CD4-positive, alpha-beta T cell (primary cell): ENCODE data around the gene COL18A1. TPM values are rescaled to one million over a fixed set of nuclear protein-coding genes. Genes with fewer than 3 reads are reported as not detected.

Experiments used
- ATAC-seq: fragments of 200-7000 bp; cut with Tn5 transposase; one replicate; pipeline ENCODE4 v1.10.0; 2022; ENCODE audit warnings: mild to moderate bottlenecking; ENCODE audit not compliant: poor library complexity
- CTCF ChIA-PET: fragments of 350-600 bp; sonication (Branson Sonifier 250); formaldehyde crosslinking; loops from one replicate; lab custom pipeline; 2021; ENCODE audit warnings: antibody characterized with exemption, inconsistent platforms; lab: Charles Lee
- POLR2A ChIA-PET: fragments of 350-600 bp; sonication (Branson Sonifier 250); formaldehyde crosslinking; loops from one replicate; lab custom pipeline; 2021; ENCODE audit warnings: antibody characterized with exemption, inconsistent platforms; lab: Charles Lee
- DNase-seq, 14 experiments: peaks; one replicate each; pipeline ENCODE4 v3.0.0-alpha.2; 2013 to 2020; ENCODE audit warnings: mixed read lengths in 2 of 14
- H3K27ac ChIP-seq, 2 donors: one replicate each; pipeline versions ENCODE4 v1.5.1 to v1.7.0; 2013; ENCODE audit warnings: low read length in 2 of 2, low read depth in 1 of 2, mild to moderate bottlenecking in 1 of 2
- H3K27me3 ChIP-seq, 2 experiments: 1 replicate in 1 of 2; 2 replicates in 1 of 2; pipeline versions ENCODE4 v1.6.1 to v1.7.0; 2013; ENCODE audit warnings: low read length in 2 of 2, control low read depth in 1 of 2, mild to moderate bottlenecking in 1 of 2, moderate library complexity in 1 of 2; ENCODE audit not compliant: insufficient read depth in 2 of 2, control insufficient read depth in 1 of 2
- H3K36me3 ChIP-seq: one replicate; pipeline ENCODE4 v1.6.1; 2013; ENCODE audit warnings: low read length, control low read depth; ENCODE audit not compliant: insufficient read depth
- H3K4me1 ChIP-seq: one replicate; pipeline ENCODE4 v1.6.1; 2013; ENCODE audit warnings: low read length, control low read depth; ENCODE audit not compliant: insufficient read depth
- H3K4me3 ChIP-seq: one replicate; pipeline ENCODE4 v1.5.1; 2013; ENCODE audit warnings: mild to moderate bottlenecking, low read length, moderate library complexity
- H3K9me3 ChIP-seq, 2 experiments: 1 replicate in 1 of 2; 2 replicates in 1 of 2; pipeline versions ENCODE4 v1.6.1 to v1.7.0; 2013; ENCODE audit warnings: low read length in 2 of 2, mild to moderate bottlenecking in 2 of 2, control low read depth in 1 of 2, moderate library complexity in 1 of 2; ENCODE audit not compliant: control insufficient read depth in 1 of 2, insufficient read depth in 1 of 2
- H3K27ac Mint-ChIP-seq: one replicate; pipeline ENCODE4 v1.8.0; 2020; ENCODE audit warnings: mixed read lengths
- H3K27me3 Mint-ChIP-seq: one replicate; pipeline ENCODE4 v1.8.0; 2021; ENCODE audit warnings: mixed read lengths
- H3K36me3 Mint-ChIP-seq: one replicate; pipeline ENCODE4 v1.8.0; 2021; ENCODE audit warnings: low read depth, mixed read lengths
- H3K4me1 Mint-ChIP-seq: one replicate; pipeline ENCODE4 v1.8.0; 2021; ENCODE audit warnings: low read depth, mixed read lengths
- H3K4me3 Mint-ChIP-seq: one replicate; pipeline ENCODE4 v1.8.0; 2020; ENCODE audit warnings: mild to moderate bottlenecking, mixed read lengths
- H3K9me3 Mint-ChIP-seq: one replicate; pipeline ENCODE4 v1.8.0; 2020; ENCODE audit warnings: mixed read lengths
- CTCF ChIP-seq: fragments of 200-600 bp; IDR thresholded peaks from one replicate; pipeline ENCODE4 v1.8.0; 2022; ENCODE audit warnings: antibody characterized with exemption, mild to moderate bottlenecking
- intact Hi-C, 2 experiments: fragments of 100-400 bp; cut with DNase I in 1 of 2; cut with micrococcal nuclease in 1 of 2; formaldehyde crosslinking; loops; one replicate each; pipeline versions ENCODE4 v1.15.1 to v1.9.0; 2023 to 2025; cut with DNase I, micrococcal nuclease
- polyA plus RNA-seq, 2 donors: library from polyadenylated mRNA; unstranded; fragments of 120-200 nt; gene quantifications; one replicate each; pipeline ENCODE4 v1.2.1, GENCODE V29; 2013
- total RNA-seq, 174 experiments: library from RNA in 2 of 174; stranded (reverse) in 2 of 174; gene quantifications; one replicate each; pipeline ENCODE4 v1.2.3 and lab custom pipeline; 2021 to 2026

Gene COL18A1
- total RNA-seq (10 to 100 TPM; 15.2 to 16.0 TPM), total RNA-seq (lab: John Stamatoyannopoulos, UW) (11.2 to 186 (median 67.3) reads per million in 172 experiments)
- polyA plus RNA-seq (2013, experiment 1 of 2) = 29.9 TPM
- 24.4 TPM for polyA plus RNA-seq (2013, experiment 2 of 2)

- no peak for TF ChIP-seq CTCF
- ChIA-PET CTCF (no interaction called here), POLR2A (no interaction called here)
- DNase-seq (peak in 11 of 14 experiments; percentile 7 to 72 (median 35)), ATAC-seq (peak; percentile 60)
- Mint-ChIP-seq H3K9me3 (peaks cover 5% of the 10 kb centered on the region), H3K36me3 (no peaks in the 10 kb centered on the region), H3K27ac (no peak within 1 kb of the TSS), H3K4me1 (peaks cover 18% of the 10 kb centered on the region), H3K27me3 (peaks cover 71% of the 10 kb centered on the region), H3K4me3 (peak within 1 kb of the TSS; percentile 90)
- H3K9me3 ChIP-seq = peaks cover 0 to 34% of the 10 kb centered on the region in 2 experiments
- intact Hi-C loops = no loop called here
- H3K27me3 ChIP-seq = peaks cover 51 to 57% of the 10 kb centered on the region in 2 experiments
- no peak within 1 kb of the TSS for H3K27ac ChIP-seq
- H3K4me3 ChIP-seq = peak within 1 kb of the TSS; percentile 49
- H3K4me1 ChIP-seq = peaks cover 19% of the 10 kb centered on the region
- H3K36me3 ChIP-seq = no peaks in the 10 kb centered on the region
These were observed at the start of gene COL18A1 for GRCh38 chr21:45404730-45405270. TSS of gene COL18A1 (plus strand) at chr21:45405165. CDS start at chr21:45405231, 66 bp downstream.

GRCh38 chr21:45355573-45355972 lies 49.4 kb upstream of the COL18A1 start:
- no peak overlapping the region for H3K4me3 Mint-ChIP-seq
- H3K36me3 Mint-ChIP-seq = no peaks in the 10 kb centered on the region
- peaks cover 12% of the 10 kb centered on the region for H3K27me3 Mint-ChIP-seq
- ChIA-PET CTCF (no interaction called here), POLR2A (no interaction called here)
- no peak for ATAC-seq
- Histone ChIP-seq H3K4me3 (no peak overlapping the region), H3K4me1 (no peaks in the 10 kb centered on the region), H3K27ac (no peak overlapping the region), H3K36me3 (no peaks in the 10 kb centered on the region), H3K27me3 (peaks cover 0 to 7% of the 10 kb centered on the region in 2 experiments), H3K9me3 (no peaks in the 10 kb centered on the region)
- DNase-seq = no peak
- intact Hi-C loops = loop anchor here in 1 of 2 experiments (10.0 kb wide), 1 partner anchor 79 kb away; no protein-coding TSS in a partner anchor
- H3K27ac Mint-ChIP-seq = no peak overlapping the region
- peaks cover 11% of the 10 kb centered on the region for H3K4me1 Mint-ChIP-seq
- H3K9me3 Mint-ChIP-seq = no peaks in the 10 kb centered on the region
- TF ChIP-seq CTCF = no peak

- Mint-ChIP-seq H3K9me3 (no peaks in the 10 kb centered on the region), H3K4me1 (peaks cover 11% of the 10 kb centered on the region), H3K27me3 (peaks cover 12% of the 10 kb centered on the region), H3K36me3 (no peaks in the 10 kb centered on the region), H3K4me3 (no peak overlapping the region), H3K27ac (no peak overlapping the region)
- ATAC-seq = no peak
- Histone ChIP-seq H3K9me3 (no peaks in the 10 kb centered on the region), H3K36me3 (no peaks in the 10 kb centered on the region), H3K4me1 (no peaks in the 10 kb centered on the region), H3K27ac (no peak overlapping the region), H3K27me3 (peaks cover 0 to 7% of the 10 kb centered on the region in 2 experiments), H3K4me3 (no peak overlapping the region)
- no peak for DNase-seq
- intact Hi-C loops = loop anchor here in 1 of 2 experiments (10.0 kb wide), 1 partner anchor 79 kb away; no protein-coding TSS in a partner anchor
- POLR2A ChIA-PET = no interaction called here
- TF ChIP-seq CTCF = no peak
- CTCF ChIA-PET = no interaction called here
These were observed 48.7 kb upstream of the COL18A1 start for GRCh38 chr21:45356251-45356650.
